OCI-LY3 (cell line): ENCODE data around the gene BASP1.

Experiments
- H2AFZ ChIP-seq: fragments of 200-600, 300-600 bp; shearing (Covaris generic); 2 replicates; pipeline ENCODE4 v1.6.0; 2014; ENCODE audit warnings: antibody characterized with exemption, low read depth, low read length
- H3K27ac ChIP-seq: fragments of 200-600, 300-600 bp; sonication (generic); 2 replicates; pipeline ENCODE4 v1.5.1; 2014; ENCODE audit warnings: mild to moderate bottlenecking, low read length, moderate library complexity, mixed read lengths
- H3K27me3 ChIP-seq: fragments of 200-600, 300-600 bp; sonication (generic); 2 replicates; pipeline ENCODE4 v1.6.1; 2014; ENCODE audit warnings: low read depth, low read length, mixed read lengths
- H3K36me3 ChIP-seq: fragments of 200-600, 300-600 bp; sonication (generic); replicated peaks from 2 replicates; pipeline ENCODE3; 2014; ENCODE audit warnings: low read depth, low read length, mixed read lengths
- H3K4me1 ChIP-seq: fragments of 300-600, 200-600 bp; sonication (generic); 2 replicates; pipeline ENCODE4 v1.6.1; 2014; ENCODE audit warnings: low read length, mixed read lengths
- H3K4me2 ChIP-seq: fragments of 200-600, 300-600 bp; sonication (generic); 2 replicates; pipeline ENCODE4 v1.6.1; 2014; ENCODE audit warnings: low read length, mixed read lengths
- H3K4me3 ChIP-seq: fragments of 300-600, 200-600 bp; sonication (generic); 2 replicates; pipeline ENCODE4 v1.5.1; 2014; ENCODE audit warnings: antibody characterized with exemption, mild to moderate bottlenecking, low read length, moderate library complexity
- H3K79me2 ChIP-seq: fragments of 300-600, 200-600 bp; shearing (Covaris generic); 2 replicates; pipeline ENCODE4 v1.6.1; 2014; ENCODE audit warnings: mild to moderate bottlenecking, low read length, mixed read lengths
- H3K9ac ChIP-seq: fragments of 300-600, 200-600 bp; shearing (Covaris generic); 2 replicates; pipeline ENCODE4 v1.6.0; 2014; ENCODE audit warnings: mild to moderate bottlenecking, low read length, moderate library complexity
- H3K9me3 ChIP-seq: fragments of 200-600, 300-600 bp; shearing (Covaris generic); 2 replicates; pipeline ENCODE4 v1.6.1; 2014; ENCODE audit warnings: low read length, mixed read lengths; ENCODE audit not compliant: insufficient read depth
- H4K20me1 ChIP-seq: fragments of 200-600, 300-600 bp; sonication (generic); 2 replicates; pipeline ENCODE4 v1.6.1; 2016; ENCODE audit warnings: low read length, mixed read lengths; ENCODE audit not compliant: insufficient read depth
- CTCF ChIP-seq: fragments of 200-600, 300-600 bp; sonication (generic); IDR thresholded peaks from 2 replicates; pipeline ENCODE4 v1.5.1; 2014; ENCODE audit warnings: antibody characterized with exemption, low read length, low read depth
- EZH2phosphoT487 ChIP-seq: fragments of 200-600 bp; shearing (Covaris generic); IDR thresholded peaks from 2 replicates; pipeline ENCODE4 v1.6.1; 2018; ENCODE audit warnings: antibody characterized with exemption, mixed run types, low read depth

BASP1 gene

GRCh38 chr5:17177501-17178372, 39.7 kb upstream of the BASP1 start:
- H3K4me3 ChIP-seq = no peak overlapping the region
- no peak for TF ChIP-seq EZH2phosphoT487
- TF ChIP-seq CTCF = no peak
- no peaks in the 10 kb centered on the region for H3K9me3 ChIP-seq
- H3K4me2 ChIP-seq = no peak overlapping the region
- no peaks in the 10 kb centered on the region for H3K4me1 ChIP-seq
- H3K36me3 ChIP-seq = no peaks in the 10 kb centered on the region
- no peak overlapping the region for H3K9ac ChIP-seq
- no peak overlapping the region for H2AFZ ChIP-seq
- no peaks in the 10 kb centered on the region for H3K79me2 ChIP-seq
- H4K20me1 ChIP-seq = no peaks in the 10 kb centered on the region
- no peaks in the 10 kb centered on the region for H3K27me3 ChIP-seq
- no peak overlapping the region for H3K27ac ChIP-seq

- TF ChIP-seq EZH2phosphoT487 = no peak
- TF ChIP-seq CTCF = no peak
- Histone ChIP-seq H3K9ac (no peak overlapping the region), H3K27ac (no peak overlapping the region), H4K20me1 (no peaks in the 10 kb centered on the region), H3K36me3 (no peaks in the 10 kb centered on the region), H3K27me3 (no peaks in the 10 kb centered on the region), H3K4me2 (no peak overlapping the region), H3K4me1 (no peaks in the 10 kb centered on the region), H3K9me3 (no peaks in the 10 kb centered on the region), H3K79me2 (no peaks in the 10 kb centered on the region), H3K4me3 (no peak overlapping the region), H2AFZ (no peak overlapping the region)
Measured at GRCh38 chr5:17178373-17178675, 39.1 kb upstream of the BASP1 start.

GRCh38 chr5:17180330-17180843, 37.0 kb upstream of the BASP1 start:
- no peak for TF ChIP-seq CTCF
- no peak for TF ChIP-seq EZH2phosphoT487
- Histone ChIP-seq H3K9ac (no peak overlapping the region), H3K27ac (no peak overlapping the region), H3K4me1 (no peaks in the 10 kb centered on the region), H3K79me2 (no peaks in the 10 kb centered on the region), H2AFZ (no peak overlapping the region), H3K4me2 (no peak overlapping the region), H3K4me3 (no peak overlapping the region), H3K9me3 (no peaks in the 10 kb centered on the region), H3K27me3 (no peaks in the 10 kb centered on the region), H4K20me1 (no peaks in the 10 kb centered on the region), H3K36me3 (no peaks in the 10 kb centered on the region)

- H3K4me2 ChIP-seq = no peak overlapping the region
- TF ChIP-seq EZH2phosphoT487 = no peak
- no peak for TF ChIP-seq CTCF
- H3K4me3 ChIP-seq = no peak overlapping the region
- no peaks in the 10 kb centered on the region for H3K79me2 ChIP-seq
- H3K9ac ChIP-seq = no peak overlapping the region
- H3K27ac ChIP-seq = no peak overlapping the region
- no peak overlapping the region for H2AFZ ChIP-seq
- H3K36me3 ChIP-seq = no peaks in the 10 kb centered on the region
- no peaks in the 10 kb centered on the region for H3K4me1 ChIP-seq
- H4K20me1 ChIP-seq = no peaks in the 10 kb centered on the region
- no peaks in the 10 kb centered on the region for H3K27me3 ChIP-seq
- H3K9me3 ChIP-seq = no peaks in the 10 kb centered on the region
Measured at GRCh38 chr5:17180864-17181723, 36.3 kb upstream of the BASP1 start.
